Spleen (tissue), 11 donors: ENCODE measurements around the gene PPARA. TPM values are rescaled to one million over a fixed set of nuclear protein-coding genes. Genes with fewer than 3 reads are reported as not detected.

ENCODE experiments used
- DNase-seq: peaks from one replicate; pipeline ENCODE4 v3.0.0-alpha.2; 2020
- H3K27ac ChIP-seq, 8 donors: fragments of 200-600 bp; sonication (generic) in 7 of 8; 1 replicate in 4 of 8; 2 replicates in 4 of 8; pipeline versions ENCODE4 v1.5.0 to v1.8.0; 2016 to 2021; ENCODE audit warnings: inconsistent platforms in 4 of 8, mild to moderate bottlenecking in 4 of 8, moderate library complexity in 1 of 8
- H3K27me3 ChIP-seq, 7 donors: fragments of 200-600 bp; sonication (generic) in 6 of 7; replicated peaks in 1 of 7; 1 replicate in 4 of 7; 2 replicates in 3 of 7; pipeline versions ENCODE4 v1.5.0 to v1.8.0; 2016 to 2021; ENCODE audit warnings: inconsistent platforms in 3 of 7, mild to moderate bottlenecking in 1 of 7
- H3K36me3 ChIP-seq, 6 donors: fragments of 200-600 bp; sonication (generic) in 5 of 6; 1 replicate in 4 of 6; 2 replicates in 2 of 6; pipeline versions ENCODE4 v1.5.0 to v1.8.0; 2016 to 2021; ENCODE audit warnings: inconsistent platforms in 2 of 6
- H3K4me1 ChIP-seq, 6 donors: fragments of 200-600 bp; sonication (generic) in 5 of 6; 1 replicate in 3 of 6; 2 replicates in 3 of 6; pipeline versions ENCODE4 v1.5.0 to v1.8.0; 2016 to 2021; ENCODE audit warnings: inconsistent platforms in 3 of 6
- H3K4me3 ChIP-seq, 8 donors: fragments of 200-600 bp; sonication (generic) in 7 of 8; 1 replicate in 4 of 8; 2 replicates in 4 of 8; pipeline versions ENCODE4 v1.5.0 to v1.8.0; 2016 to 2021; ENCODE audit warnings: inconsistent platforms in 4 of 8, mild to moderate bottlenecking in 4 of 8, moderate library complexity in 2 of 8
- H3K9me3 ChIP-seq, 8 donors: fragments of 200-600 bp; sonication (generic) in 7 of 8; 1 replicate in 4 of 8; 2 replicates in 4 of 8; pipeline versions ENCODE4 v1.5.0 to v1.8.0; 2016 to 2021; ENCODE audit warnings: inconsistent platforms in 4 of 8
- CTCF ChIP-seq, 11 experiments: fragments of 200-600 bp in 7 of 11; fragments of 450-650 bp in 4 of 11; sonication (generic) in 4 of 11; IDR thresholded peaks in 8 of 11; conservative IDR thresholded peaks in 3 of 11; 1 replicate in 7 of 11; 2 replicates in 4 of 11; pipeline versions ENCODE4 v1.4.0 to v1.8.0; 2016 to 2021; ENCODE audit warnings: antibody characterized with exemption in 11 of 11, inconsistent platforms in 4 of 11, mild to moderate bottlenecking in 1 of 11
- POLR2A ChIP-seq, 3 donors: fragments of 450-650 bp; IDR thresholded peaks; one replicate each; pipeline ENCODE4 v1.5.1; 2017; ENCODE audit warnings: antibody characterized with exemption in 3 of 3, mild to moderate bottlenecking in 1 of 3
- POLR2AphosphoS5 ChIP-seq, 3 donors: sonication (generic); formaldehyde crosslinking; IDR thresholded peaks; one replicate each; pipeline ENCODE4 v1.5.1; 2017; ENCODE audit warnings: antibody characterized with exemption in 3 of 3
- WGBS, 5 donors: extraction: QIAGEN DNeasy Blood & Tissue Kit in 3 of 5; methylation state at CpG; one replicate each; pipeline versions ENCODE4 v1.1.5 to v1.1.7; 2013 to 2018; 5-methylcytosine and 5-hydroxymethylcytosine counted together
- intact Hi-C: fragments of 100-400 bp; cut with DNase I; formaldehyde crosslinking; loops from one replicate; pipeline ENCODE4 v1.15.0; 2023; ENCODE audit warnings: low total_unique reads
- polyA plus RNA-seq, 3 donors: library from polyadenylated mRNA; stranded (reverse); fragments of 200-250 nt; gene quantifications; one replicate each; pipeline ENCODE4 v1.2.1, GENCODE V29; 2013
- total RNA-seq, 7 donors: library from RNA; depleted of rRNA in 3 of 7; stranded (reverse); fragments of >200 nt in 3 of 7; fragmentation: NEBNext Ultra II Directional in 4 of 7; extraction: Animal tissue kit (Norgen Biotek cat#: 25700) in 4 of 7; gene quantifications; one replicate each; pipeline versions ENCODE4 v1.1.0 to v1.2.1, GENCODE V29; 2016 to 2021
- donor health status: healthy with polysubstance abuse.
- donor health status: DM: no; HTN: no; CAD: no; lungs with moderate emphysema.
- donor health status: DM: no; HTN: no; CAD: no.
- donor health status: Bipolar disorder and iron deficiency.
- donor health status: healthy.
- donor health status: DM: no; HTN: no; CAD: no.
- donor health status: DM: yes; HTN: yes; CAD: no.

The PPARA gene
- total and polyA plus RNA-seq, 10 donors = 2.0 to 40.9 (median 22.6) TPM

GRCh38 chr22:46103664-46104063, 46.7 kb upstream of the PPARA start:
- TF ChIP-seq POLR2A (IDR thresholded peaks at IDR 0.05) (no peak), CTCF (IDR thresholded peaks at IDR 0.05 in 8 of 11, conservative IDR thresholded peaks at IDR 0.05 in 3 of 11) (no peak), POLR2AphosphoS5 (IDR thresholded peaks at IDR 0.05) (no peak)
- peaks cover 31 to 99% (median 79%) of the 10 kb centered on the region in 6 donors for H3K4me1 ChIP-seq
- 69 to 88% (median 79%) methylated on average over 18 to 19 of the region's 19 CpGs for WGBS, 5 donors
- no peaks in the 10 kb centered on the region for H3K9me3 ChIP-seq
- H3K27ac ChIP-seq = peak overlapping the region; percentile 48 to 98 (median 81)
- H3K27me3 ChIP-seq = no peaks in the 10 kb centered on the region
- H3K4me3 ChIP-seq = no peak overlapping the region
- peaks cover 0 to 100% (median 65%) of the 10 kb centered on the region in 6 donors for H3K36me3 ChIP-seq
- intact Hi-C loops = no loop called here
- DNase-seq = no peak

- peaks cover 0 to 100% (median 62%) of the 10 kb centered on the region in 6 donors for H3K36me3 ChIP-seq
- 44 to 86% (median 82%) methylated on average over 13 to 40 of the region's 40 CpGs for WGBS, 5 donors
- peak overlapping the region in 1 of 8 donors; percentile 24 for H3K4me3 ChIP-seq
- DNase-seq = peak; percentile 89
- peaks cover 37 to 99% (median 83%) of the 10 kb centered on the region in 6 donors for H3K4me1 ChIP-seq
- TF ChIP-seq CTCF (IDR thresholded peaks at IDR 0.05 in 8 of 11, conservative IDR thresholded peaks at IDR 0.05 in 3 of 11) = peak in 1 of 11 experiments; percentile 16
- peak; percentile 67 to 87 (median 82) for TF ChIP-seq POLR2AphosphoS5 (IDR thresholded peaks at IDR 0.05)
- no peak for TF ChIP-seq POLR2A (IDR thresholded peaks at IDR 0.05)
- peak overlapping the region; percentile 48 to 98 (median 81) for H3K27ac ChIP-seq
- intact Hi-C loops = no loop called here
- H3K27me3 ChIP-seq = no peaks in the 10 kb centered on the region
- H3K9me3 ChIP-seq = no peaks in the 10 kb centered on the region
These were observed 46.0 kb upstream of the PPARA start for GRCh38 chr22:46104170-46104880.

GRCh38 chr22:46104881-46105493, 45.3 kb upstream of the PPARA start:
- Histone ChIP-seq H3K4me1 (peaks cover 39 to 100% (median 84%) of the 10 kb centered on the region in 6 donors), H3K36me3 (peaks cover 0 to 100% (median 62%) of the 10 kb centered on the region in 6 donors), H3K27ac (peak overlapping the region; percentile 51 to 98 (median 81)), H3K4me3 (peak overlapping the region in 1 of 8 donors; percentile 24), H3K27me3 (no peaks in the 10 kb centered on the region), H3K9me3 (no peaks in the 10 kb centered on the region)
- TF ChIP-seq POLR2AphosphoS5 (IDR thresholded peaks at IDR 0.05) (peak in 1 of 3 donors; percentile 48), CTCF (IDR thresholded peaks at IDR 0.05 in 8 of 11, conservative IDR thresholded peaks at IDR 0.05 in 3 of 11) (no peak), POLR2A (IDR thresholded peaks at IDR 0.05) (no peak)
- DNase-seq = no peak
- 61 to 78% (median 72%) methylated on average over 12 to 17 of the region's 17 CpGs for WGBS, 5 donors
- intact Hi-C loops = no loop called here
